ENCODE data around the gene HMGCS1. TPM values are rescaled to one million over a fixed set of nuclear protein-coding genes. Genes with fewer than 3 reads are reported as not detected.

Gene HMGCS1
- total and polyA plus RNA-seq, 9 of the 15 experiments (the other 6 are each of a cell fraction or from before 2014, with no cell fraction given), result 43.7 to 337 (median 111) TPM

- TF ChIP-seq ZBTB40 (IDR thresholded peaks at IDR 0.05), result no peak
- no peak for TF ChIP-seq ZBTB40 (CRISPR knock-in tag; IDR thresholded peaks at IDR 0.05)
- no peak for TF ChIP-seq ZNF407 (IDR thresholded peaks at IDR 0.05; ENCODE audit: low read depth)
- TF ChIP-seq ETV6 (IDR thresholded peaks at IDR 0.05; ENCODE audit: borderline replicate concordance in 1 of 2, low read depth in 2 of 2, low read length in 1 of 2), result no peak
- no peak for TF ChIP-seq ETV6 (CRISPR knock-in tag; IDR thresholded peaks at IDR 0.05; ENCODE audit: borderline replicate concordance)
- TF ChIP-seq ZBTB12 (CRISPR knock-in tag; IDR thresholded peaks at IDR 0.05), result no peak
- TF ChIP-seq E2F3 (CRISPR knock-in tag; IDR thresholded peaks at IDR 0.05), result no peak
- TF ChIP-seq RBFOX2 (IDR thresholded peaks at IDR 0.05; ENCODE audit: low read depth, low read length), result no peak
- TF ChIP-seq ZNF764 (CRISPR knock-in tag; IDR thresholded peaks at IDR 0.05; ENCODE audit: low read depth), result no peak
- no peak for TF ChIP-seq DMBX1 (CRISPR knock-in tag; IDR thresholded peaks at IDR 0.05; ENCODE audit: borderline replicate concordance)
Observed at GRCh38 chr5:43296835-43297234, 16.4 kb downstream of the HMGCS1 start (continued).
